NT2/D1 (cell line): ENCODE measurements around the gene WNT8B.

ENCODE experiments used
- YY1 ChIP-seq: IDR thresholded peaks from 2 replicates; pipeline ENCODE4 v1.6.1; 2011; ENCODE audit not compliant: insufficient read length, insufficient read depth
- ZNF274 ChIP-seq: IDR thresholded peaks from 2 replicates; pipeline ENCODE4 v1.6.1; 2011; ENCODE audit warnings: mild to moderate bottlenecking, low read depth, low read length

DNA sequence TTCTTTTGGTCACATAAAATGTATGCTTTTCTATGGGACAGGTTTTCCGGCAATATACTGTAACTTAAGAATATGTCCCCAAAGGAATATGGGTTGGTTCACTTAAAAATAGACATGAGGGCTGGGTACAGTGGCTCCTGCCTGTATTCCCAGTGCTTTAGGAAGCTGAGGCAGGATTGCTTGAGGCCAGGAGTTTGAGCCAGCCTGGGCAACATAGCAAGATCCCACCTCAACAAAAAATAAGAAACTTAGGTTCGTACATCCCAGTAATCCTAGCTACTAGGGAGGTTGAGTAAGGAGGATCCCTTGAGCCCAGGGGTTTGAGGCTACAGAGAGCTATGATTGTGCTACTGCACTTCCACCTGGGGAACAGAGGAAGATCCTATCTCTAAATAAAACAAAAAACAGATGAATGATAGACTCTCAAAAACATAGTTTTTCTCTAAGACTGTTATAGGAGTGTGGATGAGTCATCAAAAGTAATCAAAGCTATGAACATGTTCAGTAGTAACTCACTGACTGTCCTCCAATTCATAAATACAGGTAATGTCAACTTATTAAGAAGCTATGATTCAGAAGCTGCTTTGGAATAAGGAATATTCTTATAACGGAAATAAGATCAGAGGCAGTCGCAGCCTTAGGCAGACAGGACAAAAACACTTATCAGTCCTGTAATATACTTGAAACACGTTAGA, 59.4 kb downstream of the WNT8B start:
- TF ChIP-seq ZNF274 (no peak), YY1 (no peak)
